Measurements from ENCODE around the gene TSR3. TPM values are rescaled to one million over a fixed set of nuclear protein-coding genes. Genes with fewer than 3 reads are reported as not detected.
A peak's percentile ranks its signal among the peaks of the same experiment; 100 is the strongest.

TSR3 gene
- total and polyA plus RNA-seq, 2 of the 13 experiments (the other 11 are each of a cell fraction or from before 2014, with no cell fraction given): 24.2 to 51.0 TPM

GRCh38 chr16:1351582-1352362, at the start of gene TSR3, which contains the start of gene GNPTG (continued):
- TF ChIP-seq POGK (CRISPR knock-in tag; conservative IDR thresholded peaks at IDR 0.05) (no peak; the same call in 1 of the 2 replicates), EP300 (IDR thresholded peaks at IDR 0.05; ENCODE audit: low read depth in 2 of 2, low read length in 2 of 2) (peak; percentile 51 to 62; a peak in 2 of 4 replicates), EP300 (CRISPR knock-in tag; IDR thresholded peaks at IDR 0.05; ENCODE audit: borderline replicate concordance) (no peak), ZNF430 (CRISPR knock-in tag; IDR thresholded peaks at IDR 0.05) (0 out of 2 replicates have a peak, but pooled peaks have one; percentile 12), ZNF468 (CRISPR knock-in tag; IDR thresholded peaks at IDR 0.05) (no peak), ZNF816 (CRISPR knock-in tag; IDR thresholded peaks at IDR 0.05; ENCODE audit: borderline replicate concordance) (no peak), ZNF34 (CRISPR knock-in tag; IDR thresholded peaks at IDR 0.05; ENCODE audit: borderline replicate concordance) (peak; percentile 67; the same call in 1 of the 2 replicates), BRCA1 (CRISPR knock-in tag; IDR thresholded peaks at IDR 0.05) (peak; percentile 38; the same call in 1 of the 2 replicates), ELK4 (CRISPR knock-in tag; IDR thresholded peaks at IDR 0.05; ENCODE audit: borderline replicate concordance) (peak; percentile 84; the same call in 1 of the 2 replicates), DNMT1 (CRISPR knock-in tag; IDR thresholded peaks at IDR 0.05) (0 out of 2 replicates have a peak, but pooled peaks have one; percentile 79), KLF12 (CRISPR knock-in tag; IDR thresholded peaks at IDR 0.05; ENCODE audit: borderline replicate concordance) (peak; percentile 94), ZNF12 (CRISPR knock-in tag; IDR thresholded peaks at IDR 0.05) (no peak), MED13 (CRISPR knock-in tag; IDR thresholded peaks at IDR 0.05) (peak; percentile 50; the same call in 1 of the 2 replicates), SALL1 (CRISPR knock-in tag; IDR thresholded peaks at IDR 0.05) (peak; percentile 70), HNF4A (CRISPR knock-in tag; IDR thresholded peaks at IDR 0.05) (no peak), NRL (CRISPR knock-in tag; IDR thresholded peaks at IDR 0.05; ENCODE audit: borderline replicate concordance) (no peak), ZNF414 (CRISPR knock-in tag; IDR thresholded peaks at IDR 0.05) (no peak), ATF7 (IDR thresholded peaks at IDR 0.05) (no peak), ATF7 (CRISPR knock-in tag; IDR thresholded peaks at IDR 0.05) (no peak; the same call in 1 of the 2 replicates), ZNF572 (CRISPR knock-in tag; IDR thresholded peaks at IDR 0.05) (no peak), ZSCAN9 (CRISPR knock-in tag; IDR thresholded peaks at IDR 0.05; ENCODE audit: borderline replicate concordance) (no peak), SIN3A (IDR thresholded peaks at IDR 0.05; ENCODE audit: borderline replicate concordance, low read depth, low read length) (peak; percentile 96), ZNF616 (CRISPR knock-in tag; IDR thresholded peaks at IDR 0.05; ENCODE audit: low read depth) (peak; percentile 78; the same call in 1 of the 2 replicates), ZBTB43 (CRISPR knock-in tag; conservative IDR thresholded peaks at IDR 0.05) (peak; percentile 58; the same call in 1 of the 2 replicates), SP140L (CRISPR knock-in tag; IDR thresholded peaks at IDR 0.05; ENCODE audit: borderline replicate concordance) (no peak), RFXANK (CRISPR knock-in tag; IDR thresholded peaks at IDR 0.05) (no peak), NFKBIZ (CRISPR knock-in tag; IDR thresholded peaks at IDR 0.05) (no peak)
